GM11168 (cell line): ENCODE data around the gene CDH4.

Source experiments
- in situ Hi-C: fragments of 300-500 bp; cut with MboI; formaldehyde crosslinking; loops from one replicate; pipeline ENCODE4 v1.12.0; 2022; ENCODE audit warnings: low sequenced_read_pairs; ENCODE audit not compliant: unreplicated experiment

The CDH4 gene

DNA sequence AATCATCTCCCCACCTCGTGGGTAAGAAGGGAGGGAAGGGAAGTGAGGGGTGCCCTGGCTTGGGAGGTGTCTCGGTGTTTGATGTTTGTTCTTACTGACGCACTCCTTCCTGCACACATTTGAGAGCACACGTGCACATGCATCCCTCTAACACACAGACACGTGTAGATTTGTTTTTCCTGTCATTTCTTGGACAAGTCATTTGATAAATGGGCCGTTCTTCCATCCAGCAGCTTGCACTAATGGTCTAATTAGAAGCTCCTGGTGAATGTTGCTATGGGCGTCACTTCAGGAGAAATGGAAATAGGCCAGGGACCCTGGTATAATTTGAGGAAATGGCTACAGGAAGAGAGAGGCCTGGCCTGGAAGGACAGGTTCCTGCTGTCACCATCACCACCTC is 352.5 kb downstream of the CDH4 start:
- in situ Hi-C loops, result no loop called here

DNA sequence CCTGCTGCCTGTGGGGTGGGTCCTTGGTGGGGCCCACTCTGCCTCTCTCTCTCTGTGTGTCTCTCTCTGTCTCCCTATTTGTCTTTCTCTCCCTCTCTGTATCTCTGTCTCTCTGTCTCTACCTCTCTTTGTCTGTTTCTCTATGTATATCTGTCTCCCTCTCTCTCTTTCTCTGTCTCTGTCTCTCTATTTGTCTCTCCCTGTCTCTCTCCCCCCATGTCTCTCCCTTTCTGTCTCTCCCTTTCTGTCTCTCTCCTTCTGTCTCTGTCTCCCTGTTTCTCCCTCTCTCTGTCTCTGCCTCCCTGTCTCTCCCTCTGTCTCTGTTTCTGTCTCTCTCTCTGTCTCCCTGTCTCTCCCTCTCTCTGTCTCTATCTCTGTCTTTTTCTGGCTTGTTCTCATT is 353.2 kb downstream of the CDH4 start:
- in situ Hi-C loops, result no loop called here

DNA sequence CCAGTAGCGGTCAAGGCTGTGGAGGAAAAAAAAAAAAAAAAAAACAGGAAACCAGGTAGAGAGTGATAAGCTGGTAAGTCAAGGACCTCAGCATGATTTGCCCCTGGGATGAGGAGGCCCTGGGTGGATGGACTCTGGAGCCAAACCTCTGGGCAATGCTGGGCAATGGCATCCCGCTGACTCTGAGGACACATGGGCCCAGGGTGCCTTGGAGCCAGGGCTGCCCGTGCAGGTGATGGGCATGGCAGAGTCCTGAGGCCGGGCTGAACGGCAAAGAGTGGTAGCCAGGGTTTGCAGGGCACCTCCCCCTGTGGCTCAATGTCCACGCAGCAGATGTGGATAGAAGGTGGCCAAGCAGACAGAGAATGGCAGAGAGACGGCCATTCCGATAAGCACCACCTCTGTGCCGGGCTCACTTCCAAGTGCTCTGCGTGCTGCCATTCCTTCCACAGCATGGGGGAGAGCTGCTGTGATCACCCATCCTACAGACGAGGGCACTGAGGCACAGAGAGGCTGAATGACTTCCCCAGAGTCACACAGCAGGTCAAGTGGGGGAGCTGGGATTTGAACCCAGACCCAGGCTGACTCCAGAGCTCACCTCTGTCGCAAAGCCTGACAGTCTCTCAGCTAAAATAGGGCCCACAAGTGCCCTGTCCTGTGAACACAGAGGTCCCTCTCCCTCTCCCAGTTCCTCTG is 353.9 kb downstream of the CDH4 start:
- in situ Hi-C loops, result no loop called here

DNA sequence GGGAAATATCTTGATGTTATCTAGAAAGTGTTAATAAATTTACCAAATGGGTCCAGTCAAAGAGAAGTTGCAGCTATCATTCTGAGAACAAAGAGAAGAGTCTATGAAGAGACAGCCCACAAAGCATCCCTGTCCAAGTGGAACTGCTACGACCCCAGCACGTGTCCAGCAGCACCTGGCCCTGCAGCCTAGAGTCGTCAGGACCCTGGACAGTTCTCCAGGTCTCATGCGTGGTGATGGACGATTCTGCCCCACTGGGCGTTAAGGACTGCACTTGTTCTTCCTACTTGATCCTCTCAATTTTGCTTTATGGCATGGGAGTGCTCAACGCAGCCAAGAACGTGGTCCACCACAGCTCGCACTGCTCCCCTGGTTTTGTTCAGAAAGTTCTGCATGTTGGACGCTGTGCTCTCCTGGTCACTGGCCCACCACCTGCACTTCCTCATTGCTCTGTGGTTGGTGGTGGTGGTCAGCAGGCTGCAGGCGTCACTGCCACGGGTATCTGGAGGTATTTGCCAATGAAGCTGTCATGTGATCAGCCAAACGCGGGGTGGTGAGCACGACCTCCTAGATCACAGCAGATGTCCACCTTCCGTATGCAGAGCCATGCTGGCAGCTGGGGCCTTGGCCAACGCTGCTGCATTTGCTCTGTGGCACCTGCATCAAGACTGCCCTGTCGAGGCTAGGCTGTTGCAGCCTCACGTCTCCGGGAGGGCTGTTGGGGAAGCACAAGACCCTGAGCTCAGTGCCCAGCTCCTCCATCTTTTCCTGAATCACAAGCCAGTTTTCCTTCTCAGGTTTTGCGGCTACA is 356.4 kb downstream of the CDH4 start:
- in situ Hi-C loops, result no loop called here

DNA sequence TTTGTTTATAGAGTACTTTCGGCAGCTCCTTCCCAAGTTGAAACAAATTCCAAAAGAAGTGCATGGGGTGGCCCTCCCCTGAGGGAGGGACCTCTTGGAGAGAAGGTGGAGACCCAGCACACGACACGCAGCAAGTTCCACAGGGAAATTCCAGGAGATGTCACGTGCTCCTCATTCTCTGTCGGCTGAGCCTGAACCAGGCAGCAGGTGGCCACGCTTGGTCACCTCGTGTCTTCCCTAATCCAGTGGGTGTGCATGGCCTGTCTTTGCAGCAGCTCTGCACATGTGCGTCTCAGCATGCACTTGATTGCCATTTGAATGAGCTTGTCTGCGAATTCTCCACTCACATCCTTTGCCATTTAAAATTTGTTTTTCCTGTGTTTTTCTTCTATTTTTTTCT is 357.4 kb downstream of the CDH4 start:
- in situ Hi-C loops, result no loop called here

DNA sequence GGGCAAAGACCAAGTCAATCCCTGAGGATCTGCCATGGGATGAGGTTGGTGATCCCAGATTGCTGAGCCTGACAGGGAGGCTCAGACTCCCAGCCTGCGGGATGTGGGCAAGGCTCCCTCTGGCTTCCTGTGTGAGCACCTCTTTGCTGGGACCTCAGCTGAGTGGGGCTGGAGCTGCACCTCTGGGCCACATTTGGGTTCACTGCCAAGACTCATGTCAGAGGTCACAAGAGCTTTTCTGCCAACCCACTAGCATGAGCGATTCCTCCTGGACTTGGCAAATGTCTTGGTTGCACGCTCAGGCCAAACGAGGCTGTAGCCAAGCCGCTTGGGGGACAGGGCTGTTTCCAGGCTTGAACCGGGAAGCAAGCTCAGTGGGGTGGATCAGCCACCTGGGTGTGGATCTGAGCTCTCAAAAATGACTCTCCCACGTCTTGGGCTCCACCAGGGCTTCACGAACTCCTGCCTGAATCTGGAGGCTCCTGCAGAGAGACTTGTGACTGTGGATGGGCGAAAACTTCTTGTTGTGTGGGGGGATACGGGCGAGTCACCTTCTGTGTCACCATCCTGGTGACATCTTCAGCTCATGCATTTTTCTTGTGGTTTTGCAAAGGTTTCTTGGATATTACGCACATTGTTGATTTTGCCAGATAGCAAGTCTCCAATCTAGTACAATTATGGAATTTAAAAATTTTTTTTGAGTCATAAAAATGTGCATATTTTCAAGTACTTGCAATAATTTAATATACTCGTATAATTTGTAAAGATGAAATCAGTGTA is 359.5 kb downstream of the CDH4 start:
- in situ Hi-C loops, result no loop called here

DNA sequence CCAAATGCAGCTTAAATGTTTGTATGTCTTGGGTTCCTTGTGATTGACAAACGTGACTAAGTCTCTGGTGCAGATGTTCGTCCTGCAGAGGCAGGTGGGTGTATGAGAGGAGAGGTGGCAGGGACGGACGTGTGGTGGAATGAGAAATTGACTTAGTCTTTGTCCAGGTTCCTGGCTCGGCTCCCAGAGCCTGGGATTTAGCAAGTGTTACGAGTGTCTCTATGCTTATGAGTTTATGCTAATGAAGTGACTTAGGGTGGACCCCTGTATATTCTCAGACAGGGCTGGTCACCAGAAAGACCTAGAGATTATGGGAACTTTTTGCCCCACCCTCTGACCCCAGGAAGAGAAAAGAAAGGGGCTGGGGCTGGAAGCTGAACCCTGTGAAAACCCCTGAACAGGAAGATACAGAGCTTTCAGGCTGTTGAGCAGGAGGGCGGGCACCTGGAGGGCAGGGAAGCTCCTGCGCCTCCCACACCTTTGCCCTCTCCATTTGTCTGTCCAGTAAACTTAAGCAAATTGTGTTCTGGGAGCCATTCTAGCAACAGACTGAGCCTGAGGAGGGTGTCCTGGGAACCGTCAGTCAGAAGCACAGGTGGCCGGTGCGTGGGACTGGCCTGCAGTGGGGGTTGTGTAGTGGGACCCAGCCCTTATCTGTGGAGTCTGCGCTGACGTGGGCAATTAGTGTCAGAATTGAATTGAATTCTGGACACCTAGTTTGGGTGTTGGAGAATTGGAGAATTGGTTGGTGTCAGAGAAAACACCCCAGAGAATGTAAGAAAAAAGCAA is 362.1 kb downstream of the CDH4 start:
- in situ Hi-C loops, result no loop called here

DNA sequence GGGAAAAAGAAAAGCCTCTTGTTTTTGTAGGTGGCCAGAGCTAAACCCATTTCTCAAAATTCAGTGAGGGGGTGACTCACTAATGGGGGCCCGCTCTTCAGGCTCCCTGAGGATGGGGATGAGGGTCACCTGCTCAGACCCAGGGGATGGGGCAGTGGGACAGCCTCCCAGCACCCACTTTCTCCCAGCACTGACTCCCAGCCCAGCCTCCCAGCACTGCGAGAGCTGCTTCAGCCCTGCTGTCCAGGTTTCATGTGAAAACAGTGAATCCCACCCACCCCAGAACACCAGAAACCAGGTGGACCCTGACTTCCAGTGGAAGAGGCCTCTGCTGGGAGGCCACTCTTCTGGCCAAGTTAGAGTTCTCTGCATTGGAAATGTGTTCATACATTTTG is 362.6 kb downstream of the CDH4 start:
- in situ Hi-C loops, result no loop called here

DNA sequence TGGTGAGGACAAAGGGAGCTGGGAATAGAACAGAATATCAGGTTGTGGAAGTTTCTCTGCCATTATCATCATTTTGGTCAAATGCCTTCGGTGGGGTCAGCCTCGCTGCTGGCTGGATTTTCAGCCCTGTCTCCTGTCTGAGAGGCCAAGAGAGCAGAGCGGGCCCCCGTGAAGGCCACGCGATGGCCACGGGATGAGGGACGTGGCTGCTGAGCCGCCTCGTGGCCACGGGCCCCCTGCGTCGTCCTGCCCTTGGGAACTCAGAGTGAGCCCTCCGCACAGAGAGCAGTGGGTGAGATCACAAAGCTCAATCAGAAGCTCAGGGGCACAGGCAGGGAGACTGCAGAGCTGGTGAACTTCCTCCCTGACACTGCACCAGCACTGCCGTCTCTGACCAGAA is 363.7 kb downstream of the CDH4 start:
- in situ Hi-C loops, result no loop called here

DNA sequence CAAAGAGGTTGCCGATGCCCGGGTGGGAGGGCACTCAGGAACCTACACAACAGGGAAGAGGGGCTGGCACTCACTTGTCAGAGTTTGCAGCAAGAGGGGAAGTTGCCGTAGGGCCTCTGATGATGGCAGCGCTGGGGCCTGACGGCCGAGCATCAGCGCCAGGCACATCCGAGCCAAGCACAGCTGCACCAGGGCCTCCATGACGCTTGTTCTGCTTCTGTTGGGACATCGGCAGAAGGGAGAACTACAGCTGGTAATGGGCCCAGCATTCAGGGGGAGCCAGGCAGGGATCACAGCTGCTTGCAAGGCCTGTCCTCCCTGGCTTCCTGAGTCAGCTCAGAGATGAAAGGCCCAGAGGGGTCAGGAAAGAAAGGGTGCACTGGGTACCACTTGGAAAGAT is 367.7 kb downstream of the CDH4 start:
- in situ Hi-C loops, result no loop called here

DNA sequence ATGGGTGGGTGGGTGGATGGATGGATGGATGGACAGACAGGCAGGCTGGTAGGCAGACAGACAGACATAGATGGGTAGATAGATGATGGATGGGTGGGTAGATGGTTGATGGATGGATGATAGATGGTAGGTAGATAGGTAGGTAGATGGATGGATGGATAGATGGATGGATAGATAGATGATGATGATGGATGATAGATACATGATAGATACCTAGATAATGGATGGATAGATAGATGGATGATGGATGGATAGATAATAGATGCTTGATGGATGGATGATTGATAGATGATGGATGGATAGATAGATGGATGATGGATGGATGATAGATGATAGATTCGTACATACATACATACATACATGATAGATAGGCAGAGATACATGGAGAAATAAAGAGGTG is 368.1 kb downstream of the CDH4 start:
- in situ Hi-C loops, result no loop called here

DNA sequence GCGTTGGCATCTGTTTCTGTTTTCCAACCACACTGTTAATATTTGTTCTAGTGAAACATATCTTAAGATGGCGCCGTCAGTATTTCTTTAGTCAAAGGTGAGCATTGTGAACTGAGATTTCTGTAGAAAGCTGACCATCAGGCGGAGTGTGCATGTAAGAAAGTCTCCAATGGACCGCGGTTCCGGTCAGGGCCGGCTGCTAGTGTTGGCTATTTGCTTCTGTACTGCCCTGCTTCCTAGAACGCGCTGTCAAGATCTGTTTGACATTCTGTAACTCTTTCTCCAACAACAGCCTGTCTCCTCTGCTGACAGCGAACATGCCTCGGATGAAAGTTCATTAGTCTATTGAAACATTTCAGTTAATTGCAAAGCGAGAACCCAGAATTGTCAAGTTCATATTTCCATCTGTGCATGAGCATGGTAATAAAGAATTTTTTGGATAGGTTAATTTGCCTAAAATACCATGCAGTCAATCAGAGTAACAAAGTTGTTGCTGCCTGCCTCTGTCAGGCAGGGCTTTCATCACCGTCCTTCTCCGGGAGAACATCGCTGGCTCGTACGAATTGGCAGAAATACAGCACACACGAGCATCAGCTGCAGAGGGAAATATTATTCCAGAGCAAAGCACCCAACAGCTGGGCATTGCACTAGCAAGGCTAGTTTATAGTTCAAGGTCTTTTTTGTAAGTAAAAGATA is 369.1 kb downstream of the CDH4 start:
- in situ Hi-C loops, result no loop called here

DNA sequence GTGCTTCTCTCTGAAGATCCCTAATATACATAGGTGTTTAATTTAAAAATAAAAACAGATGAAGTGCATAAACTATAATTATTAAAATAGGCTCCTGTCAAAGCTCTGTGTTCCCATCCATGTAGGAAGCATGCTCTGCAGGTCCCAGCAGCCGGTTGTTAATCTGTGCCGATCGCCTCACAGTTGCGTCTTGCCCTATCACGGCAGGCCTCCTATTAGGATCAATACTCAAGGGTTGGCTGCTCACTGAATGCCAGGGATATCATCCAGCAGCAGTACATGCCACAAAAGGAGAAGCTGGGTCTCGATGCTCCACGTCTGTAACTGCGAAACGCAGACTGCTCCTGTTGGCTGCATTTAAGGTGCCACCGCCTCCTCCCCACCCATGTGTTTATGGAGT is 369.8 kb downstream of the CDH4 start:
- in situ Hi-C loops, result no loop called here

DNA sequence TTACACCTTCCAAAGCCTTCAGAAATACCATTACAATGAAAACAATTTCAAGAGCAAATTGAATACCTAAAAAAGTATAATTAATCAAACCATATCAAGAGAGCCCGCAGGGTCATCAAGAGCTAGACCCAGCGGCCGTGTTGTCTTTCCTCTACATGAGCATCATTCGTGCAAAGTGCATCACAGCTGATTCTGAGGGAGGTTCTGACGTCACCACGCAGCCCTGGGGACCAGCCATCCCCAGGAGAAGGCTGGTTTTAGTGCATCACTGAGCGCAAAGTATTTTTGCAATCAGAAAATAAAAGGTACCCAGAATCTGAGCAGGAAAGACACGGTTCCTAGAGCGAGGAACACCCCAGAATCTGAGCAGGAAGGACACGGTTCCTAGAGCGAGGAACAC is 371.4 kb downstream of the CDH4 start:
- in situ Hi-C loops, result no loop called here

DNA sequence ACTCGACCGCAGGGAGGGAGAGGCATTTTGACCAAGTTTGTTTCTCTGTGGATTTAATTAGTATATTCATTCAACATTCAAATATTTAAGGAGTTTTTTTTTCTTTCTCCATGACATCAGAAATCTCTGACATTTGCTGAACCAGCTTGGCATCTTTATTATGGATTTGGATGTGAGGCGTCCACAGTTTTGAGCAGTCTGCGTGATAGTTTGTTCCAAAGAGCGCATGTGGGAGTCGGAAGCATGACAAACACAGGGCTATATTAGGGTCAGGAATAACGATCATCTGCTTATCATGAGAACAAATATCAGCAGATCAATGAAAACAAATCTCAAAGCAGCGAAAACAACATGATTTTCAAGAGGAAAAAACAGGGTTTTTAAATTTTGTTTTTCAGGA is 373.2 kb downstream of the CDH4 start:
- in situ Hi-C loops, result no loop called here

DNA sequence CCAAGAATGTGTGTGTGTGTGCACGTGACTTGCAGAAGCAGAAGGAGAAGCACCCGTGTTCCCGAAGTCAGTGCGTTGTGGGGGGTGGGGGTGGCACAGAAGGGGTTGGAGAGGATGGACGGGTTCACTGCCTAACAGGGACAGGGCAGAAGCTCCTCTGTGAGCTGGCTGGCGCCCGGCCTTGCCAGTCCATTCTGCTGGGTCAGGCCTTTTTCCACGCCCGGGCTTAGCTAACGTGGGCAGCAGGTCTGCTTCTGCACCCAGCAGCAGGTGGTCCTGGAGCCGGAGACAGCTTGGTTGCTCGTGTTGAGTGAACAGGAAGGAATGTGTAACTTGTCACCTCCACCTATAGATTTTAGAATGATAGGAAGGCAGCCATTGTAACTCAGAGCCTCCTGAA is 374.4 kb downstream of the CDH4 start:
- in situ Hi-C loops, result no loop called here

DNA sequence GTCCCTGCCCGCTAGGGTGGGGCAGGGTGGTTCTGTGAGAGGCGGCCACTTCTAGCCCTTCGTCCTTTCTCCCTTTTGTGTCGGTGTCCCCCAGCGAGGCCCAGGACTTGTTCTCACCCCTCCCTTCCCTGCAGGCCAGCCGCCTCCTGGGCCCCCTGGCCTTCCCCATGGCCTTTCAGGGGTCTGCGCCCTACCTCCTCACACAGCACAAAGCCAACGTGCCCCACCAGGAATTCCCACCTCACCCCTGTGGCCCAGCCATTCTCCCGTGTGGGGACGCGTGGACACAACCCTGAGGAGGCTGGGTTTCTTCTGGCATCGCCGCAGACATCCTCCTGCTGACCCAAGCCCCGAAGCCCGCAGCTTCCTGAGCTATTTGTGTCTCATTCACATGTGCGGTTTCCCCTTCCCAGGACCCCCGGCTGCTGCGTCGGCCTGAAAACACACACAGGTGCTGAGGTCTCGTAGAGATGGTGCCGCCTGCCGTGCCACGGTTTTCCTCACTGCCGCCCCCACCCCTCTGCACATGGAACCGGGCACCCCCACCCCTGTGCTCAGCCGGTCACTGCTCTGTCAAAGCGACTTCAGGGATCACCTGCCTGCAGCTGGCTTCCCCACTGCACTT is 375.8 kb downstream of the CDH4 start:
- in situ Hi-C loops, result no loop called here

DNA sequence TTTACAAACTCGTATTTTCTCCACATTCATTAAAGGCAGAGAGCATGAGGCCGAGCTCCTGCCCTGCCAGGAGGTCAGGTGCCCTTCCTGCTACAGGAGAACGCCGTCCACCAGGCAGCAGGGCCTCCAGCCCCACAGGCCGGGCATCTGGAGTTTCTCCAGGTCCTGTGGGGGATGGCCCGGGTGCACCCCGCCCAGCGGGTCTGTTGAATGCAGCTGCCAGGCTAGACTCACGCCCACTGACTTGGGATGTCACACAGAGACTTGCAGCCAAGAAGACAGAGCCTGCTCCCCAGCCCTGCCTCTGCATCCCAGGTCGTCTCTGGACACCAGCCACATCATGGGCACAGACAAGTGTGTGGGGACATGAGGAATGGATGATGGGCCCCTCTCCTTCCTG is 376.4 kb downstream of the CDH4 start:
- in situ Hi-C loops, result no loop called here

DNA sequence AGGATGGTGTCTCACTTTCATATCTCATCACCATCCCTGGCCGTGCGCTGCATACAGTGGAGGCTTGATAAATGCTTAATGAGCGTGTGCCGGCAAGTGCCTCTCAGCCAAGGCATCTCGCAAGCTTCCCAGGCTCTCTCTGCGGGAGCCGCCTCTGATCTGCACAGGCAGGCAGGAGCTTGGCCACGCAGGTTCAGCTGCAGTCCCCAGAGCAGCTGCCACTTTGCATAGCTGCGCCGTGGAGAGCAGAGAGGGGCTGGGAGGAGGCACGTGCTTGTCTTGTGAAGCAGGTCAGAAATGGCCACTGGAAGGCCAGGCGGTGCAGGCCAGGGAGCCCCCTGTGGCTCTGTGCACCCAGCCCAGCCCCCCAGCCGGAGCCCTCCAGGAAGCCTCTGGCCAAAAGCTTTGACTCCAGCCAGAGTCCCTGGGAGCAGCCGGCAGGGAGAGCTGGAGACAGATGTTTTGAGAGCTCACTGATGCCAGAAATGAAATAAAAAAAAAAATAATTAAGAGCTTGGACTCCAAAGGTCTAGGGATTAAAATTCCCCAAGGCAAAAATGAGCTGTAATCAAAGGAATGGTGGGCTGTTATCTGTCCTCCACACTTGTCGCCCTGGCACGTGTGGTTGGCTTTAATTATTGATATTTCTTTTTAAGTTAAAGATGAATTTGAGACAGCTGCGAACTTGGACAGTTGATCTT is 377.0 kb downstream of the CDH4 start:
- in situ Hi-C loops, result no loop called here
